GM23248 (cell line): ENCODE data around the gene PEX12.

Source experiments
- EZH2 ChIP-seq: fragments of 200-600 bp; sonication (generic); IDR thresholded peaks from 2 replicates; pipeline ENCODE4 v1.6.1; 2018; ENCODE audit warnings: antibody characterized with exemption, mild to moderate bottlenecking; ENCODE audit not compliant: insufficient read depth, poor library complexity, severe bottlenecking
- EZH2phosphoT487 ChIP-seq: fragments of 200-600 bp; sonication (generic); IDR thresholded peaks from 2 replicates; pipeline ENCODE4 v1.6.1; 2018; ENCODE audit warnings: antibody characterized with exemption, moderate library complexity, mild to moderate bottlenecking, low read depth; ENCODE audit not compliant: insufficient read depth

GRCh38 chr17:35616536-35616935 is 38.2 kb upstream of the PEX12 start:
- TF ChIP-seq EZH2 (no peak), EZH2phosphoT487 (no peak)
